Cardiac fibroblast (primary cell): ENCODE measurements around the gene RSAD2.

Source experiments
- DNase-seq, 2 donors: peaks; one replicate each; pipeline versions ENCODE4 v3.0.0 to v3.0.0-alpha.2; 2010; ENCODE audit warnings: low read depth in 2 of 2
- H3K4me3 ChIP-seq, 2 donors: replicated peaks in 1 of 2; 1 replicate in 1 of 2; 2 replicates in 1 of 2; pipeline ENCODE4 v1.5.1; 2011; ENCODE audit warnings: low read depth in 2 of 2, low read length in 2 of 2, mild to moderate bottlenecking in 2 of 2, moderate library complexity in 1 of 2
- TF ChIP-seq, protein P1 (sequence below): IDR thresholded peaks from one replicate; pipeline ENCODE4 v1.5.1; 2011; ENCODE audit warnings: low read depth, mild to moderate bottlenecking, low read length, inconsistent platforms

RSAD2 gene

GRCh38 chr2:6872394-6872793 lies 5.2 kb upstream of the RSAD2 start:
- no peak overlapping the region for H3K4me3 ChIP-seq
- TF ChIP-seq, protein P1, sequence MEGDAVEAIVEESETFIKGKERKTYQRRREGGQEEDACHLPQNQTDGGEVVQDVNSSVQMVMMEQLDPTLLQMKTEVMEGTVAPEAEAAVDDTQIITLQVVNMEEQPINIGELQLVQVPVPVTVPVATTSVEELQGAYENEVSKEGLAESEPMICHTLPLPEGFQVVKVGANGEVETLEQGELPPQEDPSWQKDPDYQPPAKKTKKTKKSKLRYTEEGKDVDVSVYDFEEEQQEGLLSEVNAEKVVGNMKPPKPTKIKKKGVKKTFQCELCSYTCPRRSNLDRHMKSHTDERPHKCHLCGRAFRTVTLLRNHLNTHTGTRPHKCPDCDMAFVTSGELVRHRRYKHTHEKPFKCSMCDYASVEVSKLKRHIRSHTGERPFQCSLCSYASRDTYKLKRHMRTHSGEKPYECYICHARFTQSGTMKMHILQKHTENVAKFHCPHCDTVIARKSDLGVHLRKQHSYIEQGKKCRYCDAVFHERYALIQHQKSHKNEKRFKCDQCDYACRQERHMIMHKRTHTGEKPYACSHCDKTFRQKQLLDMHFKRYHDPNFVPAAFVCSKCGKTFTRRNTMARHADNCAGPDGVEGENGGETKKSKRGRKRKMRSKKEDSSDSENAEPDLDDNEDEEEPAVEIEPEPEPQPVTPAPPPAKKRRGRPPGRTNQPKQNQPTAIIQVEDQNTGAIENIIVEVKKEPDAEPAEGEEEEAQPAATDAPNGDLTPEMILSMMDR = no peak
- no peak for DNase-seq

DNA sequence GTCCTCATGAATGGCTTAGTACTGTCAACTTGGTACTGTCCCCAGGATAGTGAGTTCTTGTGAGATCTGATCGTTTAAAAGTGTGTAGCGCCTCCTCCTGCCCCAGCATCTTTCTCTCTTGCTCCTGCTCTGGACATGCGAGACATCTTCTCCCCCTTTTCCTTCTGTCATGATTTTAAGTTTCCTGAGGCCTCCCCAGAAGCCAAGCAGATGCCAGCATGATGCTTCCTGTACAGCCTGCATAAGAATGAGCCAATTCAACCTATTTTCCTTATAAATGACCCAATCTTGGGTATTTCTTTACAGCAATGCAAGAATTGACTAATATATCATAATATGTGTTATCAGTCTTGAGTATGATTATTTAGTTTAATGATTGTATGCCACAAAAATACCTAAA lies 3.5 kb upstream of the RSAD2 start:
- TF ChIP-seq, protein P1 = no peak
- no peak overlapping the region for H3K4me3 ChIP-seq
- DNase-seq = no peak

GRCh38 chr2:6876309-6876708 lies 1.3 kb upstream of the RSAD2 start:
- DNase-seq = no peak
- TF ChIP-seq, protein P1 = no peak
- no peak overlapping the region for H3K4me3 ChIP-seq

DNA sequence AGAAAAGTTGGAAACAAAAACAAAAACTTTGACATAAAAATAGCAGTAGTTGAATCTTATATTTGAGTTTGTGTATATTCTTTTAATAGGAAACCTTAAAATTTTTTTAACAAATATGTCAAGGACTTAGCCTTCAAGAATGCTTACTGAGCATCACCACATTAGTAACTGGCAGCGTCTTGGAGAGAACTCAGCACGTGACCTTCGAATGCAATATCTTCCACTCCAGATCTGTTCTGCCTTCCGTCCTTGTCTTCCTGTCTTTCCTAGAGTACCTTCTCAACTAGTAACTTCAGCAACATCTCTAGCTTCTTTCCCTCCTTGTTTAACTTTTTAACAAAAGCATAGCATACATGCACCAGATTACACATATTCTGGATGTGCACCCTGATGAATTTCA lies 972 bp downstream of the RSAD2 start:
- no peak for DNase-seq
- TF ChIP-seq, protein P1 = no peak
- no peak overlapping the region for H3K4me3 ChIP-seq

GRCh38 chr2:6879011-6879410 lies 1.4 kb downstream of the RSAD2 start:
- no peak for DNase-seq
- TF ChIP-seq, protein P1 = no peak
- H3K4me3 ChIP-seq = no peak overlapping the region

DNA sequence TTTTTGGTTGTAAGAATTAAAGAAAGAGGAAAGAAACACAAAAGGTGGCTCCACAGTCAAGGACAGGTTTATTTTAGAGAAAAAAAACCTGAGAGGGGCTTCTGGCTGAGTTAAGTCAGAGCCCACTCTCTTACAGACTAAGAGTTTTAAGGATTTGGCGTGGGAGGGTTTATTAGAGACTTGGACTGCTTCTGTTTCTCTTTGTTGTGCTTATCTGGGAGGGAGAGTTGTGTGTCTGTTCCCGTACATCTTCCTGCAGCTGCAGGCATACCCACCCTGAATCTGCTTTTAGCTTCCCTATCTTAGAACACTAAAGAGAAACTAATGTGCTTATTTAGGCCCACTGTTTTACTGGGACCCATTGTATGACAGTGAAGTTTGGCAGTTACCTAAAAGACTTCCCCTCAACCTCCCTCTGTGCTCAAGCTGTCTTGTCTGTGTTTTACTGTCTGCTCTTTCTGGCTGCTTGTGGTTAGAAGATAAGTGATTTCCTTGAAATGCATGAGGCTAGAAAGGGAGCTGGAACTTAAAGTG lies 2.7 kb downstream of the RSAD2 start:
- no peak for DNase-seq
- TF ChIP-seq, protein P1 = no peak
- H3K4me3 ChIP-seq = no peak overlapping the region

- TF ChIP-seq, protein P1 = no peak
These were observed 3.5 kb downstream of the RSAD2 start for GRCh38 chr2:6881046-6881445.

More at GRCh38 chr2:6881046-6881445, 3.5 kb downstream of the RSAD2 start:
- DNase-seq = no peak
- H3K4me3 ChIP-seq = no peak overlapping the region
